Liver (tissue), 3 donors: ENCODE results near the gene DDR2.

Source experiments
- ATF3 ChIP-seq: IDR thresholded peaks from 2 replicates; pipeline ENCODE4 v1.6.1; 2016; ENCODE audit warnings: antibody characterized with exemption
- CTCF ChIP-seq: fragments of 150-350 bp; IDR thresholded peaks from 2 replicates; pipeline ENCODE4 v1.5.1; 2017; ENCODE audit warnings: improper control_type of control experiment, low read depth, low read length; ENCODE audit not compliant: missing input control
- GABPA ChIP-seq, 2 donors: IDR thresholded peaks in 1 of 2; conservative IDR thresholded peaks in 1 of 2; 2 replicates each; pipeline ENCODE4 v1.6.1; 2016; ENCODE audit warnings: antibody characterized with exemption in 2 of 2, mild to moderate bottlenecking in 1 of 2, moderate library complexity in 1 of 2
- JUND ChIP-seq, 2 donors: IDR thresholded peaks; 2 replicates each; pipeline ENCODE4 v1.6.1; 2016; ENCODE audit warnings: antibody characterized with exemption in 2 of 2
- MAX ChIP-seq: IDR thresholded peaks from 2 replicates; pipeline ENCODE4 v1.6.1; 2016; ENCODE audit warnings: antibody characterized with exemption
- NR2F2 ChIP-seq: IDR thresholded peaks from 2 replicates; pipeline ENCODE4 v1.6.1; 2016; ENCODE audit warnings: antibody characterized with exemption
- REST ChIP-seq: IDR thresholded peaks from 2 replicates; pipeline ENCODE4 v1.6.1; 2016; ENCODE audit warnings: antibody characterized with exemption, mild to moderate bottlenecking
- RXRA ChIP-seq, 2 donors: IDR thresholded peaks; 2 replicates each; pipeline ENCODE4 v1.6.1; 2017 to 2018; ENCODE audit warnings: antibody characterized with exemption in 2 of 2, mild to moderate bottlenecking in 1 of 2
- SP1 ChIP-seq: IDR thresholded peaks from 2 replicates; pipeline ENCODE4 v1.6.1; 2018; ENCODE audit warnings: antibody characterized with exemption, mild to moderate bottlenecking
- TAF1 ChIP-seq: conservative IDR thresholded peaks from 2 replicates; pipeline ENCODE4 v1.6.1; 2016; ENCODE audit warnings: antibody characterized with exemption, mild to moderate bottlenecking
- YY1 ChIP-seq: IDR thresholded peaks from 2 replicates; pipeline ENCODE4 v1.6.1; 2016; ENCODE audit warnings: antibody characterized with exemption, mild to moderate bottlenecking
- ZBTB33 ChIP-seq: IDR thresholded peaks from 2 replicates; pipeline ENCODE4 v1.6.1; 2016; ENCODE audit warnings: antibody characterized with exemption
- donor health status: healthy.
- donor health status: healthy.

- no peak for TF ChIP-seq TAF1
- peak; percentile 83 for TF ChIP-seq NR2F2
- TF ChIP-seq CTCF = no peak
- TF ChIP-seq GABPA (IDR thresholded peaks at IDR 0.05 in 1 of 2, conservative IDR thresholded peaks at IDR 0.05 in 1 of 2) = no peak
- peak; percentile 54 for TF ChIP-seq MAX
- TF ChIP-seq YY1 = peak; percentile 46
- TF ChIP-seq ZBTB33 = peak; percentile 55
- peak; percentile 74 to 84 for TF ChIP-seq RXRA (IDR thresholded peaks at IDR 0.05)
- TF ChIP-seq SP1 = peak; percentile 63
- no peak for TF ChIP-seq ATF3
- TF ChIP-seq JUND (IDR thresholded peaks at IDR 0.05) = peak; percentile 29 to 59
- peak; percentile 27 for TF ChIP-seq REST
Measured at GRCh38 chr1:162681122-162681436, 48.8 kb downstream of the DDR2 start.
